ENCODE measurements around the gene SPATA6.
"Not testable (repeated sequence)": the region's sequence is repeated elsewhere in the genome, so short reads cannot be mapped to it uniquely, and the experiment has no call there.

Gene SPATA6

DNA sequence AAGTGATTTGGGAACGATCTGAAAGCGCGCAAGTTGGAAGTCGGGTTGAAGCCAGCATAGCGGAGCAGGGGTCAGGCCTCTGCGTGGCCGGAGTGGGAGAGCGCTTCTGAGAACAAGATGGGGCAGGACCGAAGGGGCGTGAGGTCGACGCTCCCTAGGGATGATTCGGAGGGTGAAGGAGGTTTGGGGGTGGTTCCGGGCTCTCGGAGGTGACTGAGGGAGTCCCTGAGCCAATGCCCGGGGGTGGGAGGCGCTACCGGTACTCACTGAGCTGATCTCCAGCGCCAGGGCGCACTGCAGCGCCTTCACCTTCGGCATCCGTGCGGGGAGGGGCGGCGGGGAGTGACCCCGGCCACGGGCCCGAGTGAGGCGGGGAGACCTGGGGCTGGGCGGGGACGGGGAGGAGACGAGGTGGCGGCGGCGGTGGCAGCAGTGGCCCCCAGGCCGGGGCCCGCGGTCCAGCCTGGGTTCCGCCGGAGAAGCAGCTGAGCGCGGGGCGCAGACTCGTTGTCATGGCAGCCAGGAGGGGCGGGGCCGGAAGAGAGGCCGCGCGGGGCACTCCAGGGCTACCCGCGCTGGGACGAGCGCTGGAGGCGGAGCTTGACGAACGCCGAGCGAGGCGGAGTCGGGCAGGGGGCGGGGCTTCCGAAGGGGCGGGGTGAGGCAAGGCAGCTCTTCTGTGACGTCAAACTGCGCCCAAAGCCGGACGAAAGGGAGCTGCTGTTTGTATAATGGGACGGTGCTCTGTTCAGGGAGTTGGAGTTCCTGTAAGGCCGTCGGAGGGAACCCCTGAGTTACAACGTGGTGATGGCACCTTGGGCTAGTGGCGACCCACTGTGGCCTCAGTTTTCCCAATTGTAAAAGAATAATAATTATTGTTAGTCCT lies at the start of gene SPATA6:
TSS of gene SPATA6 (minus strand) at position 514 of the 886 bp plus-strand sequence. CDS start at position 318, 196 bp downstream.
- DNase-seq (ENCODE audit: low read depth): peak; percentile 63

DNA sequence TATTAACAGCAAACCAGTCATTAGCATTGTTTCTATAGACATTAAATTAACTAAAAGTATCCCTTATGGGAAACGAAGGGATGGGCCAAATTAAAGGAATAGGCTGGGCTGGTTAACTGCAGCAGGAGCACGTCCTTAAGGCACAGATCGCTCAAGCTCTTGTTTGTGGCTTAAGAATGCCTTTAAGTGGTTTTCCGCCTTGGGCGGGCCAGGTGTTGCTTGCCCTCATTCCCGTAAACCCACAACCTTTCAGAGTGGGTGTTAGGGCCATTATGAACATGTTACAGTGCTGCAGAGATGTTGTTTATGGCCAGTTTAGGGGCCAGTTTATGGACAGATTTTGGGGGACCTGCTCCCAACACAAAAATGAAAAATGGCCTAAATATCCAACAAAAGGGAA lies 47.9 kb upstream of the SPATA6 start:
- not testable (repeated sequence) for DNase-seq (ENCODE audit: low read depth)

GRCh38 chr1:48506870-48507269 lies 34.9 kb upstream of the SPATA6 start:
- DNase-seq (ENCODE audit: low read depth): no peak

GRCh38 chr1:48500541-48501450 lies 28.8 kb upstream of the SPATA6 start:
- DNase-seq (ENCODE audit: low read depth): no peak

DNA sequence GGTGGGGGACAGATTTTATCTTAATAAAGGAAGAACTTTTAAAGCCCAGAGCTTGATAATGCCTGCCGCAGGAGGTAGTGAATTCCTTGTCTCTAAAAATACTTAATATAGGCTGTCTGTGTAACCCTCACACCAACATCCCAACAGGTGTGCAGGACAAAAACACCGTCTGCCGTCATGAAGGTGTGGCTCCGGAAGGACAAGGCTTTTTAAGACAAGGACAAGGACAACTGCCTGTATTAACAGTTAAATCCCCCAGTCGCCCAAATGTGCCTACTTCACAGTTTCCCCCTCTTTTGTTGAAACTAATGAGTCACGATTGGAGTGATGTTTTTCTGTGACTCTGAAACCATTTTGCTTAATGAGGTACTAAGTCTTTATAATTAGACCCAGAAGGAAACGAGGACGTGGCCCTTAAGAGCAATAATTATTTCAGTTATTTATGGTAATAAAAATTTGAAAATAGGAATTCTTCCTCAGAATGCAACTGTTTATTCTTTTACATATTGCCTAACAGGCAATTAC lies 27.3 kb upstream of the SPATA6 start:
- no peak for DNase-seq (ENCODE audit: low read depth)

DNA sequence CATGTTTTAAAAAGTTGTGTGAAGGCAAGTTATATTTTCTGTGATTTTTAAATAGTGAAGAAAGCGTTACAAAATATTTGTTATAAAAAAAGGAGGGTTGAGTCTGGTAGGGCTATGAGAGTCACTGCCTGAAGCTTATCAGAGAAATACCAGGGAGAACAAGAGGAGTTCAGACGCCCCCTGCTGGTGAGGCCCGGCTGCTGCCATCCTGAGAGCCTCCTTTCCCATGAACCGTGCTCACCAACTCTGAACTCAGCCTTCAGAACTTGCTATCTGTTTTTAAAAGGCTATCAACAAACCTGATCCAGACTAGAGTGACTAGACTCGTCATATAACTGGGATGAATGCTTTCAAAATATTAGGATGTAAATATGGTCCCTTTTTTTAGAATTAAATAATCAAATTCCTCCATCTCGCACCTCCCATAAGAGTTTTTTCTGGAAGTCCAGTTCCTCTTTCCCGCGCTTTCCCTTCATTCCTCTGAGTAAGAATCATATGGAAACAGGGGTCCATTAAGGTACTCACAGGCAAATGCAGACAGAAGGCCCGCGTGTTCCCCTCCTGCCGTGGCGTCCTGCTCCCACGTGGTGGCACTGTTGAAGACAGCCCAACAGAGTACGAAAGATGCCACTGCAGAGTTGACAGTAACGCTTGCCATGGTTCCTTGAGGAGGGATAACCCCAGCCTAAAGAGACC lies 26.2 kb upstream of the SPATA6 start:
- DNase-seq (ENCODE audit: low read depth): peak; percentile 11

DNA sequence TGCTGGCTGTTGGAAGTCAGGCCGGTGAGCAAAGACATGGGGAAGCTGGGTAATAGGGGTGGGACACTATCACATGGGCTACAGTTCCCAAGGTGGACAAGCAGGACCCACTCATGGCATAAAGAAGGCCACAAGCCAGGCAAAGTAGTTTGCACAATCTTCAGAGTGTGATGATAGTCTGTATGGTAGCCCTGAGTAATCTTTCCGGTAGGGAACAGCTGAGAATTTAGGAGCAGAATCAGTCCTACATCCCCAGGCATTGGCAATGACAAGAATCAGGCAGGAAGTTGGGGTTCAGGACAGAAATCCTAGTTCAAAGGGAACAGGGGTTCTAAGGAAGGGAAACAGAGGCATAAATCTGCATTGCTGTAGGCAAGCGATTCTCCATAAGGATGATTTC lies 23.9 kb upstream of the SPATA6 start:
- DNase-seq (ENCODE audit: low read depth): no peak

DNA sequence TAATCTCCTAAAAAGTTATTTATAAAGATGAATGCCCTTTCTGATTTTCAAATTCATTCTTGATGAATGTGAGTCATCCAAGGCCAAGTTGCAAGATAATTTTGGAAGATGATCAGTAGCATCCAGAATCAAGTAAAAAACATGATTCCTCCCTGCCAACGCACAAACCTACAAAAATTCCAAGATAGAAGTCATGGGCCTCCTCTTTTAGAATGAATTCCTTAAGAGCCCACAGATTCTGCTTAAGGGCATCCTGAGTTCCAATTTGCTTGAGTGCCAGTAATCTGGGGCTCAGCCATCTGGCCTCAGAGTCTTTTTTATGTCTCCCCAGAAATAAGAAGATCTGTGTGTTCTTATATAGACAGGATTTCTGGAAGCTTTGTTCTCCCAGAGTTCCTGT lies 23.2 kb upstream of the SPATA6 start:
- DNase-seq (ENCODE audit: low read depth): no peak

- DNase-seq (ENCODE audit: low read depth): peak; percentile 55
Measured at GRCh38 chr1:48493970-48494769, 22.2 kb upstream of the SPATA6 start.

DNA sequence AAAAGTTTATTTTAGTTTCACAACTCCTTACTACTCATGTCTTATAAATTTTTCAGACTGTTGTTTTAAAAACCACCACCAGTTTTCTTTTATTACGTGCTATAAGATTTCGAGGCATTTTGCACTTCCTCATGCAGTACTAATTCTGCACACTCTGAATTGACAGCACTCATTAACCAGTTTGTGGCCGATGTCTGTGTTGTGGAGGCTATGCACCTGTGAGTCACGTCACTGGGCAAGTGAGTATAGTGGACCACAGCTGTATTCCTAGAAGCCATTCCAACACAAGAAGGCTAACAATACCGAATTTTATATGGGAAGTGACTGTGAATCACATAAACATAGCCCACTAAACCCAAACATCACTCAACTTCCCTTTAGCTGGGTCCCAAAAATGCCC lies 21.0 kb upstream of the SPATA6 start:
- no peak for DNase-seq (ENCODE audit: low read depth)

- DNase-seq (ENCODE audit: low read depth): no peak
Measured at GRCh38 chr1:48492392-48492791, 20.4 kb upstream of the SPATA6 start.

DNA sequence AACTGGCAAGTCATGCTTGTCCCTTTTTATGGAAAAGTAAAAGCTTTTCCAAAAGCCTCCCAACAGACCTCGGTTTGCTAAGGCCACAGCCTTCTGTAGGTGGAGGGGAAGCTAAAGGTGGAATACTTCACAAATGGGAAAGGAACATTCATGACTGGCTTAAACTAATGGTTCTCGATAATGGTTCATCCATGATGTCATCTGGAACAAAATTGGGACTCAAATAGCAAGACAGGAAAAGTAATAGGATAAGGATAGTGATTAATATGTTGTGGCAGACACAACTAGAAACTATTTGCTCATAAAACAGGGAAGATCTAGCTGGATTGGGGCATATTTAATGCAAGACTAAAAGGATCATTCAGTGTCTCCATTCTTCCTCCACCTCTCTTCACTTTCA lies 16.7 kb upstream of the SPATA6 start:
- DNase-seq (ENCODE audit: low read depth): no peak

- DNase-seq (ENCODE audit: low read depth): no peak
Measured at GRCh38 chr1:48480504-48480903, 8.5 kb upstream of the SPATA6 start.

- DNase-seq (ENCODE audit: low read depth): not testable (repeated sequence)
Measured at GRCh38 chr1:48480023-48480422, 8.0 kb upstream of the SPATA6 start.

DNA sequence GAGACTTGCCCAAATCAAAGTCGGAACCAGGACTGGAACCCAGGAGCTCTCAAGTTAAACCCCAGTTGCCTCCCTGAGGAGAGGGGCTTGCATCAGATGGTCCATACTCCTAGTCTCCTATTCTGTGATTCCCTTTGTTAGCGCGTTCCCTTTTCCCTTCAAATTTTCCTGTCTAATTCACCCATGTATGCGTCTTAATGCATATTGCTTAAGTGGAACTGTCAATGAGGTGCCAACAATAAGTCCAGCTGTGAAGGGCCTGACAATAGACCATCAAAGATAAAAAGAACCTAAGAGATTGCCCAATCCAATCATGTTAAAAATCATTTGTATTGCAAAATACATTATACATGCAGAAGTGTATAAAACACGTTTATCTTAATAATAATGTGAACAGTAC lies 634 bp upstream of the SPATA6 start:
- no peak for DNase-seq (ENCODE audit: low read depth)

GRCh38 chr1:48470950-48471690 lies 884 bp downstream of the SPATA6 start:
- no peak for DNase-seq (ENCODE audit: low read depth)

- no peak for DNase-seq (ENCODE audit: low read depth)
Measured at GRCh38 chr1:48470481-48470855, 1.5 kb downstream of the SPATA6 start.

- no peak for DNase-seq (ENCODE audit: low read depth)
Measured at GRCh38 chr1:48469616-48470480, 2.2 kb downstream of the SPATA6 start.

GRCh38 chr1:48466594-48466993 lies 5.4 kb downstream of the SPATA6 start:
- DNase-seq (ENCODE audit: low read depth): no peak

All from non-pigmented ciliary epithelial cell (primary cell).